Endothelial cell of umbilical vein (primary cell): ENCODE data around the gene HDAC3. TPM values are rescaled to one million over a fixed set of nuclear protein-coding genes. Genes with fewer than 3 reads are reported as not detected.

Experiments used
- BruUV-seq: library from RNA; stranded (reverse); fragments of 400-500 nt; replicated peaks from 2 replicates; lab custom pipeline; 2021; lab: Mats Ljungman, UMichigan
- CTCF ChIA-PET: fragments of 300-600, 350-600 bp; sonication (Branson Sonifier 250); formaldehyde crosslinking; loops from one replicate; lab custom pipeline; 2021; ENCODE audit warnings: antibody characterized with exemption, inconsistent platforms; lab: Charles Lee
- POLR2A ChIA-PET: fragments of 300-600, 350-600 bp; sonication (Branson Sonifier 250); formaldehyde crosslinking; loops from one replicate; lab custom pipeline; 2021; ENCODE audit warnings: antibody characterized with exemption, inconsistent platforms; lab: Charles Lee
- DNase-seq: peaks from one replicate; pipeline ENCODE4 v3.0.0-alpha.2; 2011; ENCODE audit warnings: low read depth, low spot score
- FAIRE-seq: peaks from 2 replicates; lab custom pipeline; 2011; peaks lifted over from hg19 to GRCh38; lab: Jason Lieb, UNC
- H2AFZ ChIP-seq: 2 replicates; pipeline ENCODE4 v1.6.0; 2012; ENCODE audit warnings: low read depth, low read length, control low read depth, inconsistent platforms
- H3K27ac ChIP-seq: 2 replicates; pipeline ENCODE4 v1.5.1; 2011; ENCODE audit warnings: low read depth, mild to moderate bottlenecking, control low read depth, low read length, moderate library complexity; ENCODE audit not compliant: insufficient read depth
- H3K27me3 ChIP-seq, 2 experiments: 2 replicates each; pipeline versions ENCODE4 v1.6.0 to v1.6.1; 2011; ENCODE audit warnings: low read length in 2 of 2, mixed read lengths in 1 of 2; ENCODE audit not compliant: control insufficient read depth in 2 of 2, insufficient read depth in 2 of 2
- H3K36me3 ChIP-seq, 2 experiments: 2 replicates in 1 of 2; 3 replicates in 1 of 2; pipeline ENCODE4 v1.5.1; 2011; ENCODE audit warnings: low read length in 2 of 2, mild to moderate bottlenecking in 1 of 2, moderate library complexity in 1 of 2; ENCODE audit not compliant: control insufficient read depth in 2 of 2, insufficient read depth in 2 of 2; ENCODE audit errors: extremely low read depth in 1 of 2
- H3K4me1 ChIP-seq: 3 replicates; pipeline ENCODE4 v1.5.1; 2011; ENCODE audit warnings: mild to moderate bottlenecking, low read length; ENCODE audit not compliant: control insufficient read depth, insufficient read depth; ENCODE audit errors: extremely low read depth
- H3K4me2 ChIP-seq: 2 replicates; pipeline ENCODE4 v1.6.1; 2011; ENCODE audit warnings: low read length, control low read depth, mixed read lengths; ENCODE audit not compliant: insufficient read depth
- H3K4me3 ChIP-seq, 3 experiments: fragments of 200-600 bp in 1 of 3; sonication (generic), shearing (Covaris generic) in 1 of 3; replicated peaks in 1 of 3; 2 replicates each; pipeline ENCODE4 v1.5.1; 2011 to 2016; ENCODE audit warnings: control low read depth in 3 of 3, low read length in 3 of 3, mild to moderate bottlenecking in 2 of 3, inconsistent platforms in 1 of 3, low read depth in 1 of 3, moderate library complexity in 1 of 3; ENCODE audit not compliant: insufficient read depth in 1 of 3
- H3K79me2 ChIP-seq: 2 replicates; pipeline ENCODE4 v1.6.0; 2012; ENCODE audit warnings: low read length, inconsistent platforms; ENCODE audit not compliant: control insufficient read depth, insufficient read depth
- H3K9ac ChIP-seq: replicated peaks from 2 replicates; pipeline ENCODE3; 2011; ENCODE audit warnings: low read length, control low read depth; ENCODE audit not compliant: insufficient read depth; ENCODE audit errors: extremely low read depth
- H3K9me1 ChIP-seq: replicated peaks from 3 replicates; pipeline ENCODE4 v1.6.0; 2011; ENCODE audit warnings: mild to moderate bottlenecking, low read length; ENCODE audit not compliant: control insufficient read depth, insufficient read depth; ENCODE audit errors: extremely low read depth
- H3K9me3 ChIP-seq: replicated peaks from 2 replicates; pipeline ENCODE4 v1.5.1; 2012; ENCODE audit warnings: low read length, inconsistent platforms; ENCODE audit not compliant: control insufficient read depth, insufficient read depth
- H4K20me1 ChIP-seq: replicated peaks from 2 replicates; pipeline ENCODE3; 2011; ENCODE audit warnings: mild to moderate bottlenecking, low read length; ENCODE audit not compliant: control insufficient read depth, insufficient read depth; ENCODE audit errors: extremely low read depth
- EZH2 ChIP-seq: IDR thresholded peaks from 2 replicates; pipeline ENCODE4 v1.6.1; 2012; ENCODE audit warnings: borderline replicate concordance, low read depth, mild to moderate bottlenecking, moderate library complexity, low read length, inconsistent platforms; ENCODE audit not compliant: severe bottlenecking
- FOS ChIP-seq: IDR thresholded peaks from 2 replicates; pipeline ENCODE4 v1.6.1; 2011; ENCODE audit warnings: mild to moderate bottlenecking, low read length, moderate library complexity, borderline replicate concordance; ENCODE audit not compliant: insufficient read depth
- GATA2 ChIP-seq: IDR thresholded peaks from 2 replicates; pipeline ENCODE4 v1.7.0; 2011; ENCODE audit warnings: low read depth, mild to moderate bottlenecking, moderate library complexity, mixed read lengths, low read length; ENCODE audit not compliant: insufficient read length, insufficient read depth
- JUN ChIP-seq: IDR thresholded peaks from 2 replicates; pipeline ENCODE4 v1.6.1; 2011; ENCODE audit warnings: borderline replicate concordance, low read depth; ENCODE audit not compliant: insufficient read length, insufficient read depth
- MYC ChIP-seq: IDR thresholded peaks from one replicate; pipeline ENCODE4 v1.6.1; 2011; ENCODE audit warnings: mild to moderate bottlenecking, low read depth, low read length
- POLR2A ChIP-seq: IDR thresholded peaks from 2 replicates; pipeline ENCODE4 v1.6.1; 2012; ENCODE audit warnings: low read depth, mild to moderate bottlenecking, control low read depth, low read length
- POLR2AphosphoS5 ChIP-seq: IDR thresholded peaks from 2 replicates; pipeline ENCODE4 v1.6.1; 2012; ENCODE audit warnings: low read depth, mild to moderate bottlenecking, control low read depth, low read length, moderate library complexity; ENCODE audit not compliant: insufficient read depth
- dilution Hi-C: fragments of 300-500 bp; cut with MboI; formaldehyde crosslinking; loops from one replicate; pipeline ENCODE4 v1.15.0; 2019; ENCODE audit warnings: low sequenced_read_pairs; ENCODE audit not compliant: extremely low pct_ligation_motif_present
- intact Hi-C: fragments of 100-400 bp; cut with micrococcal nuclease; formaldehyde crosslinking; loops from one replicate; pipeline ENCODE4 v1.10.0; 2022
- polyA plus RNA-seq, 4 experiments: library from polyadenylated mRNA; depleted of rRNA in 3 of 4; stranded (reverse) in 3 of 4; unstranded in 1 of 4; fragments of >200 nt; gene quantifications; 2 replicates each; pipeline versions ENCODE4 v1.2.1 to v1.2.3, GENCODE V29; 2011 to 2012; ENCODE audit warnings: missing spikeins in 1 of 4
- total RNA-seq: library from RNA; stranded (reverse); gene quantifications from 2 replicates; pipeline ENCODE4 v1.2.3, GENCODE V29; 2021
- TF ChIP-seq, protein P1 (sequence below): IDR thresholded peaks from 2 replicates; pipeline ENCODE4 v1.6.1; 2011; ENCODE audit not compliant: insufficient read depth, insufficient read length
- TF ChIP-seq, protein P2 (sequence below), 2 donors: IDR thresholded peaks; 1 replicate in 1 of 2; 2 replicates in 1 of 2; pipeline ENCODE4 v1.5.1; 2011; ENCODE audit warnings: low read length in 2 of 2, mild to moderate bottlenecking in 2 of 2, moderate library complexity in 2 of 2, control low read depth in 1 of 2, inconsistent platforms in 1 of 2, low read depth in 1 of 2; ENCODE audit not compliant: insufficient read depth in 1 of 2; ENCODE audit errors: extremely low read depth in 1 of 2

Gene HDAC3
- total and polyA plus RNA-seq, 2 donors (not counting 3 experiments of a cell fraction or from before 2014, with no cell fraction given), result 58.5 to 75.5 TPM

DNA sequence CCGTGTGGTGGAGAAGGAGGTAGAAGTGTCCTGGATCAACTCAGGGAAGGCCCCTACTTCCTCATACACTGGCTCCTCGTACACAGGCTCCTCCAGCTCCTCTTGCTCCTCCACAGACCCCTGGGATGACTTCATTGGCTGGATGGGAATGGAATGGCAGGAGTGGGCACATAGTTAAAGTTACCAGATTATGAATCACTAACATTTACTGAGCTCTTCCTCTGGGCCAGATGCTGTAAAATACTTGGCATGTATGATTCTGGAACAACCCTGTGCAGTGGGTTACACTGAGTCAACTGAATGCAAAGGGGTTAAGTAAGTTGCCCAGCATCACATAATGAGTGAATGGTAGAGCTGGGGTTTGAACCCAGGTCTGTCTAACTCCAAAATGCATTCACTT, 17.6 kb upstream of the HDAC3 start:
- H4K20me1 ChIP-seq, result no peaks in the 10 kb centered on the region
- H3K9ac ChIP-seq, result no peak overlapping the region
- peaks cover 27 to 44% of the 10 kb centered on the region in 2 experiments for H3K36me3 ChIP-seq
- DNase-seq (no peak), FAIRE-seq (no peak)
- dilution Hi-C loops, result no loop called here
- H2AFZ ChIP-seq, result no peak overlapping the region
- ChIA-PET CTCF (interaction anchor here (1.1 to 1.9 kb wide), 2 partner anchors 62 to 306 kb away, joined by 3 to 8 read pairs; no protein-coding TSS in a partner anchor), POLR2A (interaction anchor here (0.7 kb wide), 1 partner anchor 248 kb away, joined by 4 read pairs; no protein-coding TSS in a partner anchor)
- H3K27ac ChIP-seq, result no peak overlapping the region
- no peak overlapping the region for H3K4me2 ChIP-seq
- TF ChIP-seq GATA2 (no peak), EZH2 (no peak), POLR2A (no peak), JUN (no peak), POLR2AphosphoS5 (no peak), FOS (no peak), MYC (no peak)
- TF ChIP-seq, protein P1, sequence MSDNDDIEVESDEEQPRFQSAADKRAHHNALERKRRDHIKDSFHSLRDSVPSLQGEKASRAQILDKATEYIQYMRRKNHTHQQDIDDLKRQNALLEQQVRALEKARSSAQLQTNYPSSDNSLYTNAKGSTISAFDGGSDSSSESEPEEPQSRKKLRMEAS, result no peak
- TF ChIP-seq, protein P2, sequence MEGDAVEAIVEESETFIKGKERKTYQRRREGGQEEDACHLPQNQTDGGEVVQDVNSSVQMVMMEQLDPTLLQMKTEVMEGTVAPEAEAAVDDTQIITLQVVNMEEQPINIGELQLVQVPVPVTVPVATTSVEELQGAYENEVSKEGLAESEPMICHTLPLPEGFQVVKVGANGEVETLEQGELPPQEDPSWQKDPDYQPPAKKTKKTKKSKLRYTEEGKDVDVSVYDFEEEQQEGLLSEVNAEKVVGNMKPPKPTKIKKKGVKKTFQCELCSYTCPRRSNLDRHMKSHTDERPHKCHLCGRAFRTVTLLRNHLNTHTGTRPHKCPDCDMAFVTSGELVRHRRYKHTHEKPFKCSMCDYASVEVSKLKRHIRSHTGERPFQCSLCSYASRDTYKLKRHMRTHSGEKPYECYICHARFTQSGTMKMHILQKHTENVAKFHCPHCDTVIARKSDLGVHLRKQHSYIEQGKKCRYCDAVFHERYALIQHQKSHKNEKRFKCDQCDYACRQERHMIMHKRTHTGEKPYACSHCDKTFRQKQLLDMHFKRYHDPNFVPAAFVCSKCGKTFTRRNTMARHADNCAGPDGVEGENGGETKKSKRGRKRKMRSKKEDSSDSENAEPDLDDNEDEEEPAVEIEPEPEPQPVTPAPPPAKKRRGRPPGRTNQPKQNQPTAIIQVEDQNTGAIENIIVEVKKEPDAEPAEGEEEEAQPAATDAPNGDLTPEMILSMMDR (IDR thresholded peaks at IDR 0.05; ENCODE audit: extremely low read depth in 1 of 2, insufficient read depth in 1 of 2, low read depth in 1 of 2, low read length in 2 of 2), result no peak
- no peaks in the 10 kb centered on the region for H3K9me3 ChIP-seq
- intact Hi-C loops, result no loop called here
- H3K9me1 ChIP-seq, result no peaks in the 10 kb centered on the region
- BruUV-seq, result no TSS peak
- H3K4me3 ChIP-seq, result no peak overlapping the region
- peaks cover 3% of the 10 kb centered on the region for H3K79me2 ChIP-seq
- H3K27me3 ChIP-seq, result no peaks in the 10 kb centered on the region
- peaks cover 19% of the 10 kb centered on the region for H3K4me1 ChIP-seq
